Measurements from ENCODE around the gene NRIP3.

- TF ChIP-seq CTCF (conservative IDR thresholded peaks at IDR 0.05; ENCODE audit: low read length) (no peak), EZH2phosphoT487 (IDR thresholded peaks at IDR 0.05; ENCODE audit: borderline replicate concordance, low read depth, low read length) (no peak)
Measured at GRCh38 chr11:9042488-9042887, 38.7 kb upstream of the NRIP3 start.
